Neural cell (in vitro differentiated cells): ENCODE measurements around the gene RTP1.

Source experiments
- CTCF ChIP-seq: fragments of 450-650 bp; IDR thresholded peaks from 2 replicates; pipeline ENCODE4 v1.5.1; 2014; ENCODE audit warnings: antibody characterized with exemption, mild to moderate bottlenecking, moderate library complexity; ENCODE audit not compliant: poor library complexity, severe bottlenecking
- EP300 ChIP-seq: fragments of 450-650 bp; conservative IDR thresholded peaks from 2 replicates; pipeline ENCODE4 v1.6.1; 2014; ENCODE audit warnings: antibody characterized with exemption, mild to moderate bottlenecking, moderate library complexity; ENCODE audit not compliant: poor library complexity, severe bottlenecking
- EZH2 ChIP-seq: fragments of 200-600, 300-800 bp; shearing (Covaris generic), sonication (generic); IDR thresholded peaks from 2 replicates; pipeline ENCODE4 v1.6.1; 2014; ENCODE audit warnings: antibody characterized with exemption, low read length, borderline replicate concordance, mild to moderate bottlenecking; ENCODE audit not compliant: insufficient read depth, poor library complexity, severe bottlenecking
- RAD21 ChIP-seq: fragments of 450-650 bp; conservative IDR thresholded peaks from 2 replicates; pipeline ENCODE4 v1.6.1; 2014; ENCODE audit warnings: antibody characterized with exemption, mild to moderate bottlenecking, moderate library complexity
- REST ChIP-seq: IDR thresholded peaks from 2 replicates; pipeline ENCODE4 v1.6.1; 2012; ENCODE audit warnings: borderline replicate concordance
- SMC3 ChIP-seq: fragments of 450-650 bp; conservative IDR thresholded peaks from 2 replicates; pipeline ENCODE4 v1.6.1; 2014; ENCODE audit warnings: antibody characterized with exemption, mild to moderate bottlenecking, moderate library complexity; ENCODE audit not compliant: poor library complexity
- TAF1 ChIP-seq: IDR thresholded peaks from 2 replicates; pipeline ENCODE4 v1.6.1; 2012; ENCODE audit warnings: low read depth

GRCh38 chr3:187150599-187150998 lies 46.7 kb upstream of the RTP1 start:
- TF ChIP-seq CTCF (no peak), SMC3 (no peak), TAF1 (no peak), EZH2 (no peak), RAD21 (no peak), REST (no peak), EP300 (no peak)
